HG03108 (cell line): ENCODE results near the gene BMP6.

Source experiments
- ATAC-seq: cut with Tn5 transposase; IDR thresholded peaks from one replicate; pipeline ENCODE4 v1.9.1; 2021; ENCODE audit warnings: moderate library complexity; ENCODE audit not compliant: unreplicated experiment

The BMP6 gene

DNA sequence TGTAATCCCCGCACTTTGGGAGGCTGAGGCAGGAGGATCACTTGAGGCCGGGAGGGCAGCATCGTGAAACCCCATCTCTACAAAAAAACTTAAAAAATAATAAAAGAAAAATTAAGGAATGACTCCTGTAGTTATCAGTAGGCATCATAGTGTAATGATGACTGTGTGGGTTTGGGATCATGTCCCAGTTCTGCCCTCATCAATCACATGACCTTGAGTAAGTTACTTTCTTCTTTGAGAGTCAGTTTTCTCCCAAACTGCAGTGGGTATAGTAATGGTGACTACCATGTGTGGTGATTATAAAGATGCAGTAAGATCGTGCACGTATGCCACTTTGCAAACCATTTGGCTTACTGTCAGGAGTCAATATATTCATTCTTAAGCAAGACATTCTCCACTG, 95.5 kb downstream of the BMP6 start:
- no peak for ATAC-seq

DNA sequence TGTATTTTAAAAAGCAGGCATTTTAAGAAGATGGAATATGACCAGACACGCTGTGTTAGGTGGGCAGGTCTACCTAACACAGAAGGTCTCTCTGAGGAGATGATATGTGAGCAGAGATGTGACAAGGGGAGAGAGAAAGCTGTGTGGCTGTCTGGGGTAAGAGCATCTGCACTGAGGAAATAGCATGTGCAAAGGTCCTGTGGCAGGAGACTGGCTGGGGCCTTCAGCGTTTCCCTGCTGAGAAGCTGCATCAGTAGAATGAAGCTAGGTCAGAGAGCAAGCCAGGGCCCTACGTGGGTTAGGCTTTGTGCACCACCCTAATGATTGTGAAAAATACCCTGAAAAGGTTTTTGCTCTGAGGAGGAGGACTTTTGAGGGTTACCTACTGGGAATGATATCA, 97.7 kb downstream of the BMP6 start:
- ATAC-seq = no peak

- ATAC-seq = no peak
Measured at GRCh38 chr6:7825986-7826385, 100.1 kb downstream of the BMP6 start.

DNA sequence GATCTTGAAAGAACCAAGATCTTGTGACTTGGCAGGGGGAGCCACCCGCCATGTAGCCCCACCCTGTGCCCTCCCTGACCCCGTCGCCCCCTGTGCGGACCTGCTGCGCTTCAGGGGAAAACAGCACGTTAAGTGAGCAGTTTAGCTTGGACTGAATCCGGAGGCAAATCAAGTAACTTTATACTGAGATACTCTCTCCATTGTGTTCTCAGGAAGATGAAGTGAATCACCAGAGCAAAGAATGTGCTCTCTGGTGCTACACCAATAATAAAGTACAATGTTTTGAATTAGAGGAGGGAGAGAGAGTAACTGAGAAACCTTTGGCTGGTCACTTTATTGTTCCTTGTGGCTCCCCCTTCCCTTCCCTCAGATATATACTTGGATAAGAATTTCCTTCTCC, 101.2 kb downstream of the BMP6 start:
- ATAC-seq = no peak

DNA sequence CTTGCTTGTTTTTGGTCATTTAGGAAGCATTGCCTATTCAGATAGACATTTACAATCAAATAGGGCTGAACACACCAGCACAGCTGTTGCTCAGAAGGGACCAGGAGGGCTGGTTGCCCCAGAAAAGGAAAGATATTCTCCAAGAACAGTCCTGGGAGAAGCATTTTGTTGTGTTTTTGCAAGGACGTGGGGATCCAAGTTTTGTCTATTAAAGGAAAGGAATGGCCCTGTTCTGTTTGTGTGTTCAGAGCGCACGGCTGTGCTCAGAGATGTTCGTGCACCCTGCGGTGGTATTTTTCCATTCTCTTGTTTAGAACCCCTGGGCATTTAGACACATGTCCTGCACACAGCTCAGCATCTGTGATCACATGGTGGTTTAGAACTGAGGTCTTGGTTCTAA, 102.2 kb downstream of the BMP6 start:
- no peak for ATAC-seq

DNA sequence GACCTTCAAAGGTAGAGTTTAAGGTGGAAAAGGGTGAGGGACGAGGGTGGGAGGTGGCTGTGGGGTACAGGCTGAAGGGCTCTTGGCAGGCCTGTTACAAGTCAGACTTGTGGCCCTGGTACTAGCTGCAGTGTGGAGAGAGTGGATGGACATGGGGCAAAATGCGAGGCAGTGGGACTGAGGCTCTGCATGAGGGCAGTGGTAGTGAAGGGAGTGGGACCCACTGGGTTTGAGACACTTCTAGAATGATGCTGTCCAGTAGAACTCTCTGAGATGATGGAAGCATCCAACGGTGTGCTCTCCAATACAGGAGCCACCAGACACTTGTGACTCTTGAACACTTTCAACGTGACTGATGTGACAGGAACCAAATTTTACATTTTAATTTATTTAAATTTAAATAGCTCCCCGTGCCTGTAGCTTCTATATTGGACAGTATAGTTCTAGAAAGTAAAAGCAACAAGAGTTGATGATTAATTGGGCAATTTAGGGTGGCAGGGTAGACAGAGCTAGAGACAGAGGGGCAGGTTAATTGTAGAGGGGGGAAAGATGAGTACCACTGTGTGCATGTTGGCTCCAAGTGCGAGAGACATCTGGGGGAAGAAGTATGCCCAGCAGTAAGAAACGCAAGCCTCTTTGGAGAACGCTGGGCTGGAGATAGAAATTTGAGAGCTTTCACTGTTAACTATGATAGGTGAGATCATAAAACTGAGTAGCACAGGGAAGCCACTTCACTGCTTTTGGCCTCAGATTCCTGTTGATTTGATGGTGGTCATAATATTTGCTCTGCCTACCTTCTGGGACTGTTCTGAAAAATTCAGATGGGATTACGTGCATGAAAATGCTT, 107.2 kb downstream of the BMP6 start:
- ATAC-seq = no peak

GRCh38 chr6:7833751-7834070, 107.8 kb downstream of the BMP6 start:
- ATAC-seq = no peak

DNA sequence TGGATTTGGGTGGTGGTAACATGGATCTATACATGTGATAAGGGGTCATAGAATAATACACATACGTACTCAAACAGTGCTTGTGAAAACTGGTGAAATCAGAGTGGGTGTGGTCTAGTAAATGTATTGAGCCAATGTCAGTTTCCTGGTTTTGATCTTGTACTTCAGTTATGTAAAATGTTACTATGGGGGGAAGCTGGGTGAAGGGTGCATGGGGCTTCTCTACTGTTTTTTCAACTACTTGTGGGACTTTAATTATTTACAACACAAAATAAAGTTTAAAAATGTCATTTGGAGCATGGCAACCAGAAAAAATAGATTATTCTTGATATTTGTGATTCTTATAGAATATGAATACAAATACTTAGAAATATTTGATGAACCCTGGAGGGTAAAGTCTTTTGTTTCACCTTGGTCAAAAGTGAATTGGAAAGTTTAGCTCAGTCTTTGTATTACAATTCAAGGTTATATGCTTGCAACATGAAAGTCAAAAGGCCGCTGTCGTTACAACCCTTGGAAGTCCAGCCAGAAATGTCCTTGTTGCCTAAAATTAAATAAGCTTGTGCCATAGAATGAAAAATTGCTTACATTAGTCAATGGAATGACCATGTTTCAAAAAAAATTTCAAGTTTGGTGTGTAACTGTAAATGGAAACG, 110.6 kb downstream of the BMP6 start:
- ATAC-seq = no peak

GRCh38 chr6:7841781-7842468, 116.0 kb downstream of the BMP6 start:
- no peak for ATAC-seq

GRCh38 chr6:7846966-7847818, 121.3 kb downstream of the BMP6 start:
- ATAC-seq = no peak

GRCh38 chr6:7848229-7848628, 122.3 kb downstream of the BMP6 start:
- ATAC-seq = no peak

- no peak for ATAC-seq
Measured at GRCh38 chr6:7851780-7852179, 125.9 kb downstream of the BMP6 start.

GRCh38 chr6:7859591-7859990, 133.7 kb downstream of the BMP6 start:
- ATAC-seq = no peak

DNA sequence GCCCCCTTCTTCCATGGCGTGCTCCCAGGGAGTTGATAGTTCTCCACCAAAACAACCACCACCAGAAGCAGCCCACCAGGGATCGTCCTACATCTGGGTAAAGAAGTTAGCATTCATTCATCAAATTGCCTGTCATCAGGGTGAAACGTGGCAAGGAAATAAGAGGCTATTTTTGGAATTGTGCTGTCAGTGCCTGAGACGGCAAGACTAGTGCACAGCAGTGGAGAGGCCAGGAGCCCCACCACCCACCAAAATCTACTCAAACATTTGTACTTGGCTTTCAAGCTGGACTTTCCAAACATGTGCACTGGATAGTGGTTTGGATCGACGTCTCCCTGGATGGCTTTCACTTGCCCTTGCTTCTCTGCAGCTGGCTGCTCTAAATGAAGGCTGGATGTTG, 139.9 kb downstream of the BMP6 start:
- no peak for ATAC-seq

DNA sequence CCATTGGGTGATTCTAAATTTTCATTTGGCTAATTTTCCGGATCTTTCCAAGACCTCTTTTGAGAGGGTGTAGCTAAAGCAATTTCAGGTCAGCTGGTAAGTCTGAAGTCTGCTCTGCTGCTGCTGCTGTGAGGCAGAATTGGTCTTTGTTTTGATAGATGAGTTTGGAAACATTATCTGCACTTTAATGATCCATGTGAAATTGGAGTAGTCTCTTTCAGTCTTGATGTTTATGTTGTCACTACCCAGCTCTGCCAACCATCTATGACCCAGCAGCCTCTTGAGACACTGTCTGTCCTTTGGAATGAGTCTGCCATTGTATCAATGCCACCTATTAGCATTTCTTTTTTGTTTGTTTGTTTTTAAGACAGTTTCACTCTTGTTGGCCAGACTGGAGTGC, 140.6 kb downstream of the BMP6 start:
- ATAC-seq = no peak

DNA sequence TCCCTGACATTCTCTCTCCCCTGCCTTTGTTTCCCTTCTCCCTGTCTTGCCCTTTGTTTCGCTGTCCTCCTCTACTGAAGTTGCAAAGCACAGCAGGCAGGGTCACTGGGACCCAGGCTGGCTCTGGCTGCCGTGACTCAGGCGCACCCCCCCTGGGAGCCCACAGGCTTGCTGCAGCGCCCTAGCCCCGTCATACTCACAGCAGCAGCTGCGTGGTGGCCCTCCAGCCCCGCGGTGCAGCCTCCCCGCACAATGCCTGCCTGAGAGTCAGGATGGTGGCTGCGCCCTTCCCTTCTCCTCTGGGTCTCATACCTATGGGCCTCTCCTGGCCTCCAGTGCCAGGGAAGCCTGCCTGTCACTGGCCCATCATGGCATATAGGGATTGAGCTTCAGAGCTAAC, 143.0 kb downstream of the BMP6 start:
- ATAC-seq = no peak

- ATAC-seq = no peak
Measured at GRCh38 chr6:7878401-7878964, 152.6 kb downstream of the BMP6 start.

GRCh38 chr6:7879043-7879442, 153.1 kb downstream of the BMP6 start:
- no peak for ATAC-seq

- ATAC-seq = no peak
Measured at GRCh38 chr6:7879579-7879978, 153.7 kb downstream of the BMP6 start.

DNA sequence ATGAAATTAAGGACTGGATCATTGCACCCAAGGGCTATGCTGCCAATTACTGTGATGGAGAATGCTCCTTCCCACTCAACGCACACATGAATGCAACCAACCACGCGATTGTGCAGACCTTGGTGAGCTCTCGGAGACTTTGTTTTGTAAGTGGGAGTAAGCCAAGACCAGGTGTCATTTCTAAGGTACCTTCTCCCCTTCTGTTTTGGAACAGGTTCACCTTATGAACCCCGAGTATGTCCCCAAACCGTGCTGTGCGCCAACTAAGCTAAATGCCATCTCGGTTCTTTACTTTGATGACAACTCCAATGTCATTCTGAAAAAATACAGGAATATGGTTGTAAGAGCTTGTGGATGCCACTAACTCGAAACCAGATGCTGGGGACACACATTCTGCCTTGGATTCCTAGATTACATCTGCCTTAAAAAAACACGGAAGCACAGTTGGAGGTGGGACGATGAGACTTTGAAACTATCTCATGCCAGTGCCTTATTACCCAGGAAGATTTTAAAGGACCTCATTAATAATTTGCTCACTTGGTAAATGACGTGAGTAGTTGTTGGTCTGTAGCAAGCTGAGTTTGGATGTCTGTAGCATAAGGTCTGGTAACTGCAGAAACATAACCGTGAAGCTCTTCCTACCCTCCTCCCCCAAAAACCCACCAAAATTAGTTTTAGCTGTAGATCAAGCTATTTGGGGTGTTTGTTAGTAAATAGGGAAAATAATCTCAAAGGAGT, 154.2 kb downstream of the BMP6 start:
- ATAC-seq = no peak
